Stomach (tissue), 9 donors: ENCODE data around the gene GPC5. TPM values are rescaled to one million over a fixed set of nuclear protein-coding genes. Genes with fewer than 3 reads are reported as not detected.

Experiments used
- DNase-seq, 2 donors: peaks; one replicate each; pipeline versions ENCODE4 v3.0.0 to v3.0.0-alpha.2; 2013 to 2019
- H3K27ac ChIP-seq, 5 donors: fragments of 200-600 bp in 4 of 5; sonication (generic) in 4 of 5; one replicate each; pipeline ENCODE4 v1.5.1; 2013 to 2019; ENCODE audit warnings: mild to moderate bottlenecking in 1 of 5, moderate library complexity in 1 of 5
- H3K27me3 ChIP-seq, 3 donors: fragments of 200-600 bp; sonication (generic); one replicate each; pipeline ENCODE4 v1.5.1; 2017 to 2019; ENCODE audit warnings: mixed run types in 1 of 3
- H3K36me3 ChIP-seq, 4 donors: fragments of 200-600 bp; sonication (generic); 1 replicate in 3 of 4; 2 replicates in 1 of 4; pipeline ENCODE4 v1.5.1; 2016 to 2019
- H3K4me1 ChIP-seq, 4 donors: fragments of 200-600 bp; sonication (generic); one replicate each; pipeline ENCODE4 v1.5.1; 2016 to 2019
- H3K4me3 ChIP-seq, 4 donors: fragments of 200-600 bp; sonication (generic) in 3 of 4; one replicate each; pipeline ENCODE4 v1.5.1; 2016 to 2019; ENCODE audit warnings: mild to moderate bottlenecking in 1 of 4
- H3K9me3 ChIP-seq, 4 donors: fragments of 200-600 bp; sonication (generic); one replicate each; pipeline ENCODE4 v1.5.1; 2016 to 2019
- CTCF ChIP-seq, 7 experiments: fragments of 450-650 bp in 4 of 7; fragments of 200-600 bp in 3 of 7; sonication (generic) in 3 of 7; IDR thresholded peaks; one replicate each; pipeline ENCODE4 v1.5.1; 2016 to 2019; ENCODE audit warnings: antibody characterized with exemption in 7 of 7, control low read depth in 2 of 7, mild to moderate bottlenecking in 1 of 7
- EP300 ChIP-seq: sonication (generic); formaldehyde crosslinking; IDR thresholded peaks from one replicate; pipeline ENCODE4 v1.6.1; 2017; ENCODE audit warnings: antibody characterized with exemption
- POLR2A ChIP-seq, 4 donors: fragments of 450-650 bp; IDR thresholded peaks; one replicate each; pipeline ENCODE4 v1.6.1; 2016; ENCODE audit warnings: antibody characterized with exemption in 4 of 4, control low read depth in 2 of 4, mild to moderate bottlenecking in 1 of 4, moderate library complexity in 1 of 4
- POLR2AphosphoS5 ChIP-seq, 3 donors: sonication (generic); formaldehyde crosslinking; IDR thresholded peaks; one replicate each; pipeline ENCODE4 v1.6.1; 2016; ENCODE audit warnings: antibody characterized with exemption in 3 of 3
- WGBS, 5 donors: extraction: QIAGEN DNeasy Blood & Tissue Kit in 3 of 5; methylation state at CpG; one replicate each; pipeline versions ENCODE4 v1.1.5 to v1.1.7; 2013 to 2018; 5-methylcytosine and 5-hydroxymethylcytosine counted together
- intact Hi-C: fragments of 100-400 bp; cut with DNase I; formaldehyde crosslinking; loops from one replicate; pipeline ENCODE4 v1.15.1; 2023; ENCODE audit warnings: low total_unique reads
- polyA plus RNA-seq, 3 donors: library from polyadenylated mRNA; stranded (reverse); fragments of 200-250 nt; gene quantifications; one replicate each; pipeline ENCODE4 v1.2.3, GENCODE V29; 2013
- total RNA-seq, 5 donors: library from RNA; depleted of rRNA; stranded (reverse); fragments of >200 nt; gene quantifications; one replicate each; pipeline versions ENCODE4 v1.1.0 to v1.2.3, GENCODE V29; 2014 to 2016
- donor health status: healthy with polysubstance abuse.
- donor health status: Bipolar disorder and iron deficiency.
- donor health status: healthy.

GPC5 gene
- total and polyA plus RNA-seq, 8 donors = 0.87 to 2.8 TPM; not detected in 6

- DNase-seq = no peak
- TF ChIP-seq EP300 (no peak), POLR2AphosphoS5 (IDR thresholded peaks at IDR 0.05) (no peak), CTCF (IDR thresholded peaks at IDR 0.05) (no peak), POLR2A (IDR thresholded peaks at IDR 0.05) (no peak)
- Histone ChIP-seq H3K4me3 (no peak overlapping the region), H3K9me3 (no peaks in the 10 kb centered on the region), H3K27me3 (no peaks in the 10 kb centered on the region), H3K4me1 (no peaks in the 10 kb centered on the region), H3K27ac (no peak overlapping the region), H3K36me3 (no peaks in the 10 kb centered on the region)
- WGBS, 5 donors = 52 to 86% (median 71%) methylated on average over 1 of the region's 1 CpG
- intact Hi-C loops = no loop called here
These were observed 550.3 kb downstream of the GPC5 start for GRCh38 chr13:91948736-91949135.

DNA sequence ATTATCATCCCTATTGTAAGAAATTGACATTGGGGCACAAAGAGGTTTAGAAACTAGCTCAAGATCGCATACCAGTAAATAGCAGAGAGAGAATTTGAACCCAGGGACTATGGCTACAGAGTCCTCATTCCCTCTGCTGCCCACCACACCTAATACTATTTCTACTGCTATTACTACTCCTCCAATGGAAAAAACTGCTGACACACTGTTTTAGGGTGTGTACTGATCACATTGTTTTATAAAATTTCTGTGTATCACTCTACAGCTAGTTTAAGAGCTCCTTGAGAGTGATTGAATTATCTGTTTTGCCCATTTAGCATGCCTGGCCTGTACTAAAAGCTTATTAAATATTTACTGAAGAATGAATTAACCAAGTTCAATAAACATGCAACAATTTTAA is 552.4 kb downstream of the GPC5 start:
- no peaks in the 10 kb centered on the region for H3K36me3 ChIP-seq
- H3K27ac ChIP-seq = no peak overlapping the region
- H3K4me1 ChIP-seq = no peaks in the 10 kb centered on the region
- WGBS, 5 donors = 71 to 92% (median 82%) methylated on average over 1 of the region's 1 CpG
- no peak for TF ChIP-seq CTCF (IDR thresholded peaks at IDR 0.05)
- TF ChIP-seq POLR2AphosphoS5 (IDR thresholded peaks at IDR 0.05) = no peak
- no peak for TF ChIP-seq POLR2A (IDR thresholded peaks at IDR 0.05)
- TF ChIP-seq EP300 = no peak
- intact Hi-C loops = no loop called here
- no peak for DNase-seq
- H3K9me3 ChIP-seq = peaks cover 0 to 2% (median 1%) of the 10 kb centered on the region in 4 donors
- H3K27me3 ChIP-seq = no peaks in the 10 kb centered on the region
- no peak overlapping the region for H3K4me3 ChIP-seq

DNA sequence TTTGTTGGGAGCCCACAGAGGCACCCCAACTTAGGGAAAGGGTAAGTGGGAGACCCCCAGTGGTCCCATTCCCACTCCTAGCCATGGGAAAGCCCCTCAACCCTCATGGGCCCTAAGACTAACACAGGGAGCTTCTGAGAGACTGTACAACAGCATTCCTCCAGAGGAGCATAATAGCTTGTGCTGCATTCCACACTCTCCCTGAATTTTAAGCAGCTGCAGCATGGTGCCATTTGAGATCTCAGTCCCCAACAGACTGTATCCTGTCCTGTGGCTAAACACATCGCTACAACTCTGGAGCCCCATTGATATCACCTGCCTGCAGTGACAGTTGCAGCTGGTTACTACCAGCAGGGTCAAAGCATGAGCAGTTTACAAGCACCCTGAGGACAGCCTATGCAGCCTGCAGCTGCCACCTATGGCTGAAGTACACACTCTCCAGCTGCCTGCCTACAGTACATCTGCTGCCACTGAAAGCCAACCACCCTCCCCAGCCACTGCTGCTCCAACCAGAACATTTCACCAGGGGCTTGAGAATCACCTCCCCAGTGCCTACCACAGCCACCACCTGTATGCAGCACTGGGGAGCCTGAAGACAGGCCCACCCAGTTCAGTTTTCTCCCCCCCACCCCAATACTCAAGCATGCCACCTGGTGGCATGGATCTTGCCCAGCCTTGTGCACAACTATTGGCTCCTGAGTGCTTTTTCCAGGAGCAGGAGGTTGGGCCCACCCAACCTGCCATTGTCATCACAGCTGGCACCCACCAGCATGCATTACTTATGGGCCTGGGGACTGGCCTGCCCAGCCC is 557.3 kb downstream of the GPC5 start:
- Histone ChIP-seq H3K27me3 (no peaks in the 10 kb centered on the region), H3K9me3 (peaks cover 0 to 9% (median 4%) of the 10 kb centered on the region in 4 donors), H3K36me3 (no peaks in the 10 kb centered on the region), H3K4me3 (no peak overlapping the region), H3K27ac (no peak overlapping the region), H3K4me1 (no peaks in the 10 kb centered on the region)
- TF ChIP-seq POLR2AphosphoS5 (IDR thresholded peaks at IDR 0.05) (no peak), POLR2A (IDR thresholded peaks at IDR 0.05) (no peak), EP300 (no peak), CTCF (IDR thresholded peaks at IDR 0.05) (no peak)
- 82 to 100% (median 93%) methylated on average over 1 of the region's 1 CpG for WGBS, 5 donors
- no peak for DNase-seq
- intact Hi-C loops = no loop called here

- TF ChIP-seq POLR2A (IDR thresholded peaks at IDR 0.05) (no peak), EP300 (no peak), CTCF (IDR thresholded peaks at IDR 0.05) (no peak), POLR2AphosphoS5 (IDR thresholded peaks at IDR 0.05) (no peak)
- Histone ChIP-seq H3K27ac (no peak overlapping the region), H3K4me3 (no peak overlapping the region), H3K27me3 (no peaks in the 10 kb centered on the region), H3K4me1 (no peaks in the 10 kb centered on the region), H3K9me3 (peaks cover 0 to 17% (median 5%) of the 10 kb centered on the region in 4 donors), H3K36me3 (no peaks in the 10 kb centered on the region)
- no peak for DNase-seq
- intact Hi-C loops = no loop called here
- 19 to 41% (median 26%) methylated on average over 1 of the region's 1 CpG for WGBS, 5 donors
These were observed 562.5 kb downstream of the GPC5 start for GRCh38 chr13:91960947-91961346.
